ENCODE data around the gene TM4SF1.

TM4SF1 gene

GRCh38 chr3:149397528-149397927, 20.1 kb upstream of the TM4SF1 start:
- no peak overlapping the region for H3K4me3 ChIP-seq (ENCODE audit: low read length)
- H3K27me3 ChIP-seq (replicated peaks; ENCODE audit: insufficient read depth, low read length), result no peaks in the 10 kb centered on the region
- no peak overlapping the region for H2AFZ ChIP-seq (ENCODE audit: low read length)
- no peaks in the 10 kb centered on the region for H3K36me3 ChIP-seq (replicated peaks; ENCODE audit: insufficient read depth, low read length)
- no peaks in the 10 kb centered on the region for H3F3A ChIP-seq (ENCODE audit: insufficient read depth, low read length)
- DNase-seq, result no peak
- H3K9me2 ChIP-seq (replicated peaks; ENCODE audit: insufficient read depth, low read length), result no peaks in the 10 kb centered on the region
- H3K9ac ChIP-seq (ENCODE audit: low read length), result no peak overlapping the region
- TF ChIP-seq EZH2phosphoT487 (IDR thresholded peaks at IDR 0.05; ENCODE audit: low read length), result no peak
- TF ChIP-seq EZH2 (optimal IDR thresholded peaks at IDR 0.05; ENCODE audit: low read depth, low read length), result no peak
- no peak for TF ChIP-seq CTCF (IDR thresholded peaks at IDR 0.05; ENCODE audit: low read length)
- no peaks in the 10 kb centered on the region for H3K79me2 ChIP-seq (ENCODE audit: low read length)
- H3K4me1 ChIP-seq (ENCODE audit: low read length), result no peaks in the 10 kb centered on the region
- H3K9me3 ChIP-seq (replicated peaks; ENCODE audit: insufficient read depth, low read length), result no peaks in the 10 kb centered on the region
- H4K20me1 ChIP-seq (ENCODE audit: insufficient read depth, low read length), result no peaks in the 10 kb centered on the region
- no peak overlapping the region for H3K27ac ChIP-seq (ENCODE audit: low read length)
- no peak overlapping the region for H3K4me2 ChIP-seq (ENCODE audit: low read depth, low read length)

GRCh38 chr3:149396476-149396875, 19.0 kb upstream of the TM4SF1 start:
- Histone ChIP-seq H3K27ac (ENCODE audit: low read length) (no peak overlapping the region), H3K4me2 (ENCODE audit: low read depth, low read length) (no peak overlapping the region), H3F3A (ENCODE audit: insufficient read depth, low read length) (no peaks in the 10 kb centered on the region), H3K4me1 (ENCODE audit: low read length) (no peaks in the 10 kb centered on the region), H3K9me2 (replicated peaks; ENCODE audit: insufficient read depth, low read length) (no peaks in the 10 kb centered on the region), H2AFZ (ENCODE audit: low read length) (no peak overlapping the region), H3K36me3 (replicated peaks; ENCODE audit: insufficient read depth, low read length) (no peaks in the 10 kb centered on the region), H4K20me1 (ENCODE audit: insufficient read depth, low read length) (no peaks in the 10 kb centered on the region), H3K27me3 (replicated peaks; ENCODE audit: insufficient read depth, low read length) (no peaks in the 10 kb centered on the region), H3K9ac (ENCODE audit: low read length) (no peak overlapping the region), H3K4me3 (ENCODE audit: low read length) (no peak overlapping the region), H3K79me2 (ENCODE audit: low read length) (no peaks in the 10 kb centered on the region), H3K9me3 (replicated peaks; ENCODE audit: insufficient read depth, low read length) (no peaks in the 10 kb centered on the region)
- DNase-seq, result no peak
- TF ChIP-seq EZH2phosphoT487 (IDR thresholded peaks at IDR 0.05; ENCODE audit: low read length) (no peak), CTCF (IDR thresholded peaks at IDR 0.05; ENCODE audit: low read length) (no peak), EZH2 (optimal IDR thresholded peaks at IDR 0.05; ENCODE audit: low read depth, low read length) (no peak)

- no peaks in the 10 kb centered on the region for H3K36me3 ChIP-seq (replicated peaks; ENCODE audit: insufficient read depth, low read length)
- H3K9me3 ChIP-seq (replicated peaks; ENCODE audit: insufficient read depth, low read length), result no peaks in the 10 kb centered on the region
- no peaks in the 10 kb centered on the region for H3K4me1 ChIP-seq (ENCODE audit: low read length)
- H3K79me2 ChIP-seq (ENCODE audit: low read length), result no peaks in the 10 kb centered on the region
- H3K4me2 ChIP-seq (ENCODE audit: low read depth, low read length), result no peak overlapping the region
- TF ChIP-seq EZH2 (optimal IDR thresholded peaks at IDR 0.05; ENCODE audit: low read depth, low read length) (no peak), CTCF (IDR thresholded peaks at IDR 0.05; ENCODE audit: low read length) (no peak)
- H3K27me3 ChIP-seq (replicated peaks; ENCODE audit: insufficient read depth, low read length), result no peaks in the 10 kb centered on the region
- no peaks in the 10 kb centered on the region for H4K20me1 ChIP-seq (ENCODE audit: insufficient read depth, low read length)
- H2AFZ ChIP-seq (ENCODE audit: low read length), result no peak overlapping the region
- DNase-seq, result no peak
- H3K9ac ChIP-seq (ENCODE audit: low read length), result no peak overlapping the region
- no peak overlapping the region for H3K27ac ChIP-seq (ENCODE audit: low read length)
- H3K4me3 ChIP-seq (ENCODE audit: low read length), result no peak overlapping the region
- H3K9me2 ChIP-seq (replicated peaks; ENCODE audit: insufficient read depth, low read length), result no peaks in the 10 kb centered on the region
- no peaks in the 10 kb centered on the region for H3F3A ChIP-seq (ENCODE audit: insufficient read depth, low read length)
Measured at GRCh38 chr3:149395107-149396089, 17.9 kb upstream of the TM4SF1 start.

All from MM.1S (cell line).